Activated CD8-positive, alpha-beta T cell treated with anti-CD3 and anti-CD28 coated beads for 36 hours (primary cell): ENCODE results near the gene C1QTNF9B. TPM values are rescaled to one million over a fixed set of nuclear protein-coding genes. Genes with fewer than 3 reads are reported as not detected.
A peak's percentile ranks its signal among the peaks of the same experiment; 100 is the strongest.

Experiments
- ATAC-seq: fragments of 200-7000 bp; cut with Tn5 transposase; one replicate; pipeline ENCODE4 v1.10.0; 2021; ENCODE audit warnings: mild to moderate bottlenecking, moderate library complexity
- CTCF ChIA-PET: fragments of 350-600 bp; sonication (Branson Sonifier 250); formaldehyde crosslinking; loops from one replicate; lab custom pipeline; 2021; ENCODE audit warnings: antibody characterized with exemption; lab: Charles Lee
- POLR2A ChIA-PET: fragments of 350-600 bp; sonication (Branson Sonifier 250); formaldehyde crosslinking; loops from one replicate; lab custom pipeline; 2021; ENCODE audit warnings: antibody characterized with exemption; lab: Charles Lee
- DNase-seq: peaks from one replicate; pipeline ENCODE4 v3.0.0-alpha.2; 2020
- H3K27ac Mint-ChIP-seq: one replicate; pipeline ENCODE4 v1.8.0; 2021; ENCODE audit warnings: mild to moderate bottlenecking, mixed read lengths
- H3K27me3 Mint-ChIP-seq: one replicate; pipeline ENCODE4 v1.8.0; 2021; ENCODE audit warnings: mixed read lengths
- H3K36me3 Mint-ChIP-seq: one replicate; pipeline ENCODE4 v1.8.0; 2021; ENCODE audit warnings: low read depth, mixed read lengths
- H3K4me1 Mint-ChIP-seq: one replicate; pipeline ENCODE4 v1.8.0; 2021; ENCODE audit warnings: low read depth, mixed read lengths
- H3K4me3 Mint-ChIP-seq: one replicate; pipeline ENCODE4 v1.8.0; 2021; ENCODE audit warnings: mild to moderate bottlenecking, moderate library complexity, mixed read lengths
- H3K9me3 Mint-ChIP-seq: one replicate; pipeline ENCODE4 v1.8.0; 2021; ENCODE audit warnings: mixed read lengths
- intact Hi-C: fragments of 100-400 bp; cut with micrococcal nuclease; formaldehyde crosslinking; loops from one replicate; pipeline ENCODE4 v1.10.0; 2022
- total RNA-seq, 2 experiments: library from RNA; stranded (reverse); gene quantifications; one replicate each; pipeline ENCODE4 v1.2.3, GENCODE V29; 2021
- TF ChIP-seq, protein P1 (sequence below): fragments of 200-600 bp; IDR thresholded peaks from one replicate; pipeline ENCODE4 v1.8.0; 2022; ENCODE audit warnings: antibody characterized with exemption, mild to moderate bottlenecking

Gene C1QTNF9B
- total RNA-seq, 2 experiments from 2014 or later, result not detected

DNA sequence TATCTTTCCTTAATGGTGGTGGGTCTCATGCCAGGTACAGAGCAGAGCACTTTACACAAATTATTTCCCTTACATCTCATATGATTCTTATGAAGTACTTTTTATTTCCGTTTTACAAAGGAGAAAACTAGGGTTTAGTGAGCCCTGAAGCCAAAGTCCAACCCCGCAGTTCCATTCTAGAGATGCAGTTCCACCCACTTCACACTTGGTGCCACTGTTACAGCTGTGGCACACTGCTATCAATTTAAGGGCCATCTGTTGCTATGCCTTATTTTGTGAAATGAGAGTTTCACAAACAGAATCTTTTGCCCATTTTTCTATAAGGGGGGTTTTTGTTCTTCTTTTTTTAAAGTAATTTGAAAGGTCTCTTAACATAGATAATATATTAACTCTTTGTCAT, 21.0 kb downstream of the C1QTNF9B start:
- Mint-ChIP-seq H3K9me3 (no peaks in the 10 kb centered on the region), H3K27me3 (no peaks in the 10 kb centered on the region), H3K27ac (no peak overlapping the region), H3K4me1 (no peaks in the 10 kb centered on the region), H3K4me3 (no peak overlapping the region), H3K36me3 (peaks cover 5% of the 10 kb centered on the region)
- ATAC-seq (no peak), DNase-seq (no peak)
- ChIA-PET CTCF (interaction anchor here (1.2 kb wide), 1 partner anchor 28 kb away, joined by 3 read pairs; no protein-coding TSS in a partner anchor), POLR2A (no interaction called here)
- TF ChIP-seq, protein P1, sequence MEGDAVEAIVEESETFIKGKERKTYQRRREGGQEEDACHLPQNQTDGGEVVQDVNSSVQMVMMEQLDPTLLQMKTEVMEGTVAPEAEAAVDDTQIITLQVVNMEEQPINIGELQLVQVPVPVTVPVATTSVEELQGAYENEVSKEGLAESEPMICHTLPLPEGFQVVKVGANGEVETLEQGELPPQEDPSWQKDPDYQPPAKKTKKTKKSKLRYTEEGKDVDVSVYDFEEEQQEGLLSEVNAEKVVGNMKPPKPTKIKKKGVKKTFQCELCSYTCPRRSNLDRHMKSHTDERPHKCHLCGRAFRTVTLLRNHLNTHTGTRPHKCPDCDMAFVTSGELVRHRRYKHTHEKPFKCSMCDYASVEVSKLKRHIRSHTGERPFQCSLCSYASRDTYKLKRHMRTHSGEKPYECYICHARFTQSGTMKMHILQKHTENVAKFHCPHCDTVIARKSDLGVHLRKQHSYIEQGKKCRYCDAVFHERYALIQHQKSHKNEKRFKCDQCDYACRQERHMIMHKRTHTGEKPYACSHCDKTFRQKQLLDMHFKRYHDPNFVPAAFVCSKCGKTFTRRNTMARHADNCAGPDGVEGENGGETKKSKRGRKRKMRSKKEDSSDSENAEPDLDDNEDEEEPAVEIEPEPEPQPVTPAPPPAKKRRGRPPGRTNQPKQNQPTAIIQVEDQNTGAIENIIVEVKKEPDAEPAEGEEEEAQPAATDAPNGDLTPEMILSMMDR, result peak; percentile 29
- intact Hi-C loops, result no loop called here

DNA sequence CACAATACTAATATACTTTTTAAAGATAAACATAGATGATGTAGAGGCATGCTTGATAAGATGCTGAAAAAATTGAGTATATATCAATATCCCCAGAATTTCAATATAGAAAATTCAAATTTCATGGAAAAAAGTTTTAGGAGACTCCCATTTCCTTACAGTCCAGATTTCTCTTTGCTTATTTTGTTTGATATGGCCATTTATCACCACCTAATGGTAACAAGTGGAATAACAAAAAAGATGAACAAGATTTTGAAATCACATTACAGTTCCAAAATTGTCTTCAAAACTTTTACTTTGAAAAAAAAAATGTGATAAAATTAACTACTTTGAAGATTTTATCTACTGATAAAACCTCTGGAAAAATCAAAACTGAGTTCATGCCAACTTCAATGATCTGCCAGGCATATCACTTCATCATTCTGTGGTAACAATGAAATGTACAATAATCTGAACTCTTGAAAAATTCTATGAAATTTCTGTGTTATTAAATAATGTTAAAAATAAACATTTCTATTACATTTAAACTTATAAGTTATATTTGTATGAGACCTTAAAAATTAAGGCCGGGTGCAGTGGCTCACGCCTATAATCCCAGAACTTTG, 25.6 kb downstream of the C1QTNF9B start:
- no peaks in the 10 kb centered on the region for H3K36me3 Mint-ChIP-seq
- DNase-seq (no peak), ATAC-seq (no peak)
- TF ChIP-seq, protein P1, result peak; percentile 78
- ChIA-PET POLR2A (no interaction called here), CTCF (interaction anchor here (1.1 to 1.4 kb wide), 2 partner anchors 8 to 43 kb away, joined by 3 to 4 read pairs; no protein-coding TSS in a partner anchor)
- H3K27ac Mint-ChIP-seq, result no peak overlapping the region
- intact Hi-C loops, result loop anchor here (2.0 kb wide), 1 partner anchor 405 kb away; no protein-coding TSS in a partner anchor
- no peaks in the 10 kb centered on the region for H3K4me1 Mint-ChIP-seq
- no peaks in the 10 kb centered on the region for H3K27me3 Mint-ChIP-seq
- H3K4me3 Mint-ChIP-seq, result no peak overlapping the region
- no peaks in the 10 kb centered on the region for H3K9me3 Mint-ChIP-seq

DNA sequence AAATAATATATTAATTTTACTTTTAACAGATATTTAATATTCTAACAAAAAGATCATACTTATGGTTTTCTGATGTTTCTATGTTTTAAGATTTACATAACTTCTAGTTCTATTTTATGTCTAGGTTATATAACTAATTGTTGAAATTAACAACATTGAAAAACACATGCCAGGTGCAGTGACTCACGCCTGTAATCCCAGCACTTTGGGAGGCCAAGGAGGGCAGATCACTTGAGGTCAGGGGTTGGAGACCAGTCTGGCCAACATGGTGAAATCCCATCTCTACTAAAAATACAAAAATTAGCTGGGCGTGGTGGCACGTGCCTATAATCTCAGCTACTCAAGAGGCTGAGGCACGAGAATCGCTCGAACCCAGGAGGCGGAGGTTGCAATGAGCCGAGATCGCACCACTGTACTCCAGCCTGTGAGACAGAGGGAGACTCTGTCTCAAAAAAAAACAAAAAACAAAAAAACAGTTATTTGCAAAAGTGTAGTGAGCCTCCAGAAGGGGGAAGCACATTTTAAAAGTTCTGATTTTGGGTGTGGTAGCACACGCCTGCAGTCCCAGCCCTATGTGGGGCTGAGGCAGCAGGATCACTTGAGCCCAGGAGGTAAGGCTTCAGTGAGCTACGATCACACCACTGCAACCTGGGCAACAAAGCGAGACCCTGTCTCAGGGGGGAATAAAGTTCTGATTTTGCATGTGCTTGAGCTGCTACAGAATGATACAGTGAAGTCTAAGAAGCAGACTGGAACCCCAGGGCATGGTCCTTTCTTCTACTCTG, 26.8 kb downstream of the C1QTNF9B start:
- Mint-ChIP-seq H3K27ac (no peak overlapping the region), H3K36me3 (no peaks in the 10 kb centered on the region), H3K27me3 (no peaks in the 10 kb centered on the region), H3K4me3 (no peak overlapping the region), H3K9me3 (no peaks in the 10 kb centered on the region), H3K4me1 (no peaks in the 10 kb centered on the region)
- TF ChIP-seq, protein P1, result no peak
- no peak for DNase-seq
- ATAC-seq, result no peak
- CTCF ChIA-PET, result interaction anchor here (1.0 kb wide), 1 partner anchor 203 kb away, joined by 3 read pairs; no protein-coding TSS in a partner anchor
- POLR2A ChIA-PET, result no interaction called here
- intact Hi-C loops, result loop anchor here (2.0 kb wide), 1 partner anchor 404 kb away; no protein-coding TSS in a partner anchor

DNA sequence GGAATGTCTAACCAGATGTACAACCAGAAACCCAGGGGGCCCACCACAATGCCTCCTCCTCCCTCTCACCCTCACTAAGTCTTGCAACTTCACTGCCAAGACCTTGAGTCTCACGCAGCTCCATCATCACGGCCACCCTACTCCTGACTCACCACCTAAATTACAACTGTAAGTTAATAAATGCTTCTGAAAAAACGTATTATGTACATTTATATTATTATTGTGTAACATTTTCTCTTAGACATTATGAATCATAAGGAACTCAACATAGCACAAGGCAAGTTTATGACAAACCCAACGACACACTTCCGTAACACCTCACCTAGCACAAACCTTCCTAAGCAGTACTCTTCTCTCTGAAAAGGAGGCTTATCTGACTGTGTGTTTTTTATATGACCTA, 28.8 kb downstream of the C1QTNF9B start:
- no peak overlapping the region for H3K27ac Mint-ChIP-seq
- H3K4me3 Mint-ChIP-seq, result no peak overlapping the region
- ATAC-seq (no peak), DNase-seq (no peak)
- no peaks in the 10 kb centered on the region for H3K36me3 Mint-ChIP-seq
- no peaks in the 10 kb centered on the region for H3K27me3 Mint-ChIP-seq
- ChIA-PET POLR2A (no interaction called here), CTCF (interaction anchor here (1.0 to 1.9 kb wide), 2 partner anchors 10 to 401 kb away, joined by 3 to 5 read pairs; no protein-coding TSS in a partner anchor)
- TF ChIP-seq, protein P1, result no peak
- no peaks in the 10 kb centered on the region for H3K4me1 Mint-ChIP-seq
- intact Hi-C loops, result no loop called here
- H3K9me3 Mint-ChIP-seq, result no peaks in the 10 kb centered on the region
